ENCODE results near the gene LRRC74B.
"Not testable (repeated sequence)": the region's sequence is repeated elsewhere in the genome, so short reads cannot be mapped to it uniquely, and the experiment has no call there.

Gene LRRC74B, protein sequence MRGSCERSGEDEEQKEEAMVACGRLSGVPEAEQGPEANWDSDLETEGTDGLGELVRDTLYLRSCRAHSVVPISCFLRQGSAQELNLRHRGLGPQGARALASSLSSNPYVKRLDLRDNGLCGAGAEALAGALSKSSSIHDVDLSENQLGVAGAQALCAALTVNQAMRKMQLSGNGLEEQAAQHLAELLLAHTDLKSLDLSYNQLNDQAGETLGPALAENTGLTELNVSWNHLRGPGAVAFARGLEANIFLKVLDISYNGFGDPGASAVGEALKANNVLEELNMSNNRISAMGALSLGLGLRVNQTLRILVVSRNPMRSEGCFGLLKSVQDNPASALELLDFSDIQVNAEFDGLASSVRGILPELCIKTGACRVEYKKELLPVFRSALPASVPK
- total RNA-seq: 0 to 0.11 (median 0.04) reads per million in 3 experiments

DNA sequence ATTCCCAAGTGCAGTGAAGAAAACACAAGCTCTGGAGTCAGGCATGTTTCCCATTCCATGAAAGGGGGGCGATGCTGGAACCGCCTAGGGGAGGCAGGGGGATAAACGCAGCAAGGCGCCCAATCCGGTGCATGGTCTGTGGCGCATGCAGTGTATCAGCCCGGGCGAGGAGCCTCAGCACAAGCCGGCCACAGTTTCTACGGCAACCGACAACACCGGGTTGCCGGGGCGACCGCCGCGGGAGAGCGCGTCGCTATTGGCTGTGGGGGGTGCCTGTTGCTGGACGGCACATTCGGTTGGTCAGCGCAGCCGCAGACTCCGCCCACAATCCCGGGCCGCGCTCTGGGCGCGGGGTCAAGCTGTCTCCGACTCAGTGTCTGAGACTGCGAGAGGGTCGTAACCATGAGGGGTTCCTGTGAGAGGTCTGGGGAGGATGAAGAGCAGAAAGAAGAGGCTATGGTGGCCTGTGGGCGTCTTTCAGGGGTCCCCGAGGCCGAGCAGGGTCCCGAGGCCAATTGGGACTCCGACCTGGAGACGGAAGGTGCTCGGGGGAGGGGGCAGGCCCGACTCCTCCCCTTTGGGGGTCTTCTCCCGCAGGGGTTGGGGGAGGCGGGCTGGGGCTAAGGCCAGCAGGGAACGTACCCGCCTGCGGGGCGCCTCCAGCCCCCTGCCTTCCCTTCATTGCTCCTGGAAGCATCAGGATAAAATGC lies at the start of gene LRRC74B:
Gene LRRC74B, plus strand, starts transcription at position 362 of the 710 bp plus-strand sequence. Its CDS starts 41 bp downstream, at position 403.
- DNase-seq: peak; percentile 68

DNA sequence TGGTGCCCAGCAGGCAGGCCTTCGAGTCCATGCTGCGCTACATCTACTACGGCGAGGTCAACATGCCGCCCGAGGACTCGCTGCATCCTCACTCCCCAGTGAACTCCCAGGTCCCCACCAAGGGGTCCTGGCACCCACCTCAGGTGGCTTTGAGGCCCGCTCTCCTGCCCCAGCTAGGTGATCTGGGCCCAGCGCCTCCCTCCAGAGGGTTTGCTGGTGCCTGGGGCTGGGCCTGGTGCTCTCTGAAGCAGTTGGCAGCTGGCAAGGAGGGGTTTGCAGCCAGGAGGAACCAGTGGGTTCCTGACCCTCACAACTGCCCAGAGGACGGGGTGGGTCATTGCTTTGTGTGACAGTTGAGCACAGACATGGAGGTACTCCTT lies 49.7 kb upstream of the LRRC74B start:
- no peak for DNase-seq

DNA sequence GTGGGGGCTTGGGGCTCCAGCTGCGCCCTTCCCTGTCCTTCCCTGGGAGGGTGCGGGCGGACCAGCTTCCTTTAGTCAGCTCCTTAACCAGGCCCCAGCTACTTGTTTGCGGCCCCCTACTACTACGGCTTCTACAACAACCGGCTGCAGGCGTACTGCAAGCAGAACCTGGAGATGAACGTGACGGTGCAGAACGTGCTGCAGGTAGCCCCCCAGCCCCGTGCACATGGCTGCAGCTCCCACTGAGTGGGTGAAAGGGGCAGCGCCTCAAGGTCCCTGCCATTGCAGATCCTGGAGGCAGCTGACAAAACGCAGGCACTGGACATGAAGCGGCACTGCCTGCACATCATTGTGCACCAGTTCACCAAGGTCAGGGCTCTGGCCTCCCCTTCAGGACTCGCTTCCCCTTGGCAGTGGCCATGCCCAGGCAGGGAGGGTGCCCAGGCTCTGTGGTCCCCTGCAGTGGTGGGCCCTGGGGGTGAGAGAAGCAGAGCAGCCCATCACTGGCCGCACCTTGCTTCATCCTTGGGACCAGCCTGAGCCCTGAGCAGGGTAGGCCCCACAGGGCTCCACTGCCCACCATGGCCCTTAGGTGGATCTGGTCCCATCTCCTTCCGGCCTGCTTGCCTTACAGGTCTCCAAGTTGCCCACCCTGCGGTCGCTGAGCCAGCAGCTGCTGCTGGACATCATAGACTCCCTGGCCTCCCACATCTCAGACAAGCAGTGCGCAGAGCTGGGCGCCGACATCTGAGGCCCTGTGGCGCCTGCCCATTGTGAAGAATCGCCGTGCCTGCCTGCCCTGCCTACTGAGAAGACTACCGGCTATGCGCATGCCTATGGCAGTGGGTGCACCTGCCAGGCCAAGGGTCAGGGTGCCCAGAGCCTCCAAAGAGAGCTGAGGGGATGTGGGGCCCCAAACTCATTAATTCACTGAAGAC lies 48.9 kb upstream of the LRRC74B start:
- no peak for DNase-seq

DNA sequence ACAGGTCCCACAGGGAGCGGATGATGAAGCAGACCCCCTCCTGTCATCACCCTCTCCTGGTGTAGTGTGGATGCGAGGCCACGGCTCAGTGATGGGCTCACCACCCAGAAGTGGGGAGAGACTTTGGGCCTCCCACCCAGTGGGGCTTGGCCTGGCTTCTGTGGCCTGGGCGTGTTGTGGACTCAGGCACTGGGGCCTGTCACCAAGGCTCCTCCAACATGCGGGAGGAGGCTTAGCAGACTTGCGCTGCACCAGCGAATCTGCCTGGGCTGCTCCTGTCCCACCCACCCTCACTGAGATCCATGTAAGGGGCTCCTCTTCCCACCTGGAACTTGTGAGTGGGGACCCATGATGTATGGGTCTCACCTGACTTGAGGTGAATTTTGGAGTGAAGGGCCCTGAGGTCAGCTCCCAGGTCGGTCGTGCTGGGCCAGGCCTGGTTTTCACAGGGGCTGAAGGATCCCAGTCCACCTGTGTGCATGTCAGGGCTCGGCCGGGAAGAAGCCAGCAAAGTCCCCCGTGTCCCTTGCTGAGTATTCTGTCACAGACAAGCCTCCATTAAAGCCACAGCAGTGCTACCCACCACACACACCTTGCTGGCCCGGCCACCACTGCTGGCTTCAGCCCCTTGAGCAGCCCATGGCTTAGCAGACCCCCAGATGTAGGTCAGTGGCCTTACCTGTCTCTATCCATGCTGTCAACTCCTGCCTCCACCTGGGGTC lies 48.0 kb upstream of the LRRC74B start:
- DNase-seq: no peak

DNA sequence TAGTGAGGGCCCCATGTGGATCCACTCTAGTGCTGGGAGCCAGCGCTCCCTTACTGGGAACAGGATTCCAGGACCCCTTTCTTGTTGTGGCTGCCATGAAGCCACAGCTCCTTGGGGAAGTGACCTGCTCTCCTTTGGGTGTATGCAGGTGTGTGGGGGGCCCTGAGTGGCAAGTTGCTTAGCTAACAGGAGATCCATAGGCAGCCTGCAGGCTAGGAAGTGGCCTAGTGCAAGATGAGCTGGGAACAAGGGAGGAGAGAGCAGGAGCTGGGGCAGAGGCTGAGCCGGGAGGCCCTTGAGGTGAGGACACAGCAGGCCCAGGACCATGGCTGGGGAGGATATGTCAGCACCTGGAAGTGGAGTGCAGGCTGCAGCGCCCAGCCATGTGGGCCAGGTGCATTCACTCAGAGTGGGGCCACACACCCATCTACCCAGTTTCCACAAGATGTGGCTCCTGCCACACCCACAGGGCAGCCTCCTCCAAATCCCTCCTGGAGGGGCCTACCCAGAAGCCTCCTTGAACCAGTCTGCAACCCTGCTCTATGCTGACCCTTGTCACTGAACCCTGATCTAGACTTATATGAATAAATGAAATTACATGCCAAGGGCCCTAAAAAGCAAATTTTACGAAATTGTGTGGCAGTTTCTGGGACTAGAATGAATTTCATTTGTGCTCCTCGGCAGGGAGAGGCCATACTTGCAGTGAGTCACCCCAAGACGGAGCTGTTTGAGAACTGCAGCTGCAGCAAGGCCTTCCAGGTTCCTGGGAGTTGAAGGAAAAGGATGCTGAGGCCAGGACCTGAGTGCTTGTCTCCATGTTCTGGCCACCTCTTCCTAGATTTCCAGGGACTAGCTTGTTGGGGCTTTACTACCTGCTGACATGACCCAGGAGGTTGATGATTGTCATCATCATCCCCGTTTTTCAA lies 47.1 kb upstream of the LRRC74B start:
- DNase-seq: no peak

DNA sequence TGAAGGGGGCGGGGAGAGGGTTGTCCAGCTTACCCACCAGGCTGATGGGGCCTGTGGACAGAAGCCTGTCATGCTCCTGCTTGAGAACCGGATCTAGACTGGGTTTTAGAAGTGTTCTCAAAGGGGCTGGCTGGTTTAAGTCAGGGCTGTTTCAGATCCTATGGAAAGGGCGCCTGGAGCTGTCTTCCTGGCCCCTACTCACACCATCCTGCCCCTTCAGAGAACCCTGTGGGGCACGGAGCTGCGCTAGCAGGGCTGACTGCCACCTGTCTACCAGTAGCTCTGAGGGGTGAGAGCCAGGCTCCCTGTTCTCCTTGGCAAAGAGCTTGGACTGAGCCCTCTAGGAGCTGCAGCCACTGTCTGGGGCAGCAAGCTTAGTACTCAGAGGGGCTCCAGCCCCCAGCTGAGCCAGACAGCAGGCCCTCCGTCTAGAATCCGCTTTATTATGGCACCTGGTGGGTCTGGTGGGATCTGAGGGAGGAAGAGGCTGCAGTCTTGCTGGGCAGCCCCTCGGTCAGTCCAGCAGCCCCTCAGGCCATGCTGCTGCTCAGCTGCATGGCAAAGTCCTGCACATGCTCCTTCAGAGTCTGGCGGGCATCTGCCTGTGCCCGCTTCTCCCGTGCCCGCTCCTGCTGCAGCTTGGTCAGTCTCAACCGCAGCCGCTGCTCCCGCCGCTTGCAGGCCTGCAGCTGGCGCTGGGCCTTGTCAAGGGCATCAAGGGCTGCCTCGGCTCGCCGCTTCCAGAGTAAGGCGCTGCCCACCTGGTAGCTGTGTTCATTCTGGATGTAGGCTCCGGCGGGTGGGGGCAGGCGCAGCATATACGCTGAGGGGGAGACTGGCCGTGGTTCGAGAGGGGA lies 46.2 kb upstream of the LRRC74B start:
- no peak for DNase-seq

DNA sequence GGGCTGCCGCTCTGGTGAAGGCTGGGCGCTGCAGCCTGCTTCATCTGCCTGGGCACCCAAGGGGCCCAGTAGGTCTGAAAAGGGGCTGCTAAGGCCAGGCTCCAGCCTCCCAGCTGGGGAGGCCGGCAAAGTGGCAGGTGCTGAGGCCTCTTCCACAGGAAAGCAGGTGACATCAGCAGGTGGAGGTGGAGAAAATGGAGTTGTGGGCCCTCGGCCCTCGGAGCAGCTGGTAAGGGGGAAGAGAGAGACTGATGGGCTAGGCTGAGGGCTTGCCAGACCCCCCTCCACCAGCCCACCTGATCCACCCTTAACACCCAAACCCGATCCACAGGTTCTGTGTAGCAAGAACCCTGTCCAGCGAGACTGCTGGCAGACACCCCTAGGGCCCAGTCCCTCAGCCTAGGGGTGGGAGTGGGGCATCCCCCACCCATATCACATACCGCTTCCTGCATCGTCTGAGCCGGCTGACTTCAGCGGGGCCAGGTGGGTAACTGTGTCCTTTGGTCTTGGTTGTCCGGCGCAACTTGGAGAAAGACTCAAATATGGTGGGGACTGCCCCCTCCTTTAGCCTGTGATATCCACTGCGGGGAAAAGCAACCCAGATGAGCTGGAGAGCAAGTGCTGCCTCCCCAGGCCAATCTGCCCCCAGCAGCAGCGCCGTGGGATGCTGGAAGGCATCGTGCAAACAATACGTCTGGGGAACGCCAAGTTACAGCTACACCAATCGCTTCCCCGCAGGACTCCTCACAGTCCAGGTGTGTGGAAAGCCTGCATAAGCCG lies 45.3 kb upstream of the LRRC74B start:
- no peak for DNase-seq

DNA sequence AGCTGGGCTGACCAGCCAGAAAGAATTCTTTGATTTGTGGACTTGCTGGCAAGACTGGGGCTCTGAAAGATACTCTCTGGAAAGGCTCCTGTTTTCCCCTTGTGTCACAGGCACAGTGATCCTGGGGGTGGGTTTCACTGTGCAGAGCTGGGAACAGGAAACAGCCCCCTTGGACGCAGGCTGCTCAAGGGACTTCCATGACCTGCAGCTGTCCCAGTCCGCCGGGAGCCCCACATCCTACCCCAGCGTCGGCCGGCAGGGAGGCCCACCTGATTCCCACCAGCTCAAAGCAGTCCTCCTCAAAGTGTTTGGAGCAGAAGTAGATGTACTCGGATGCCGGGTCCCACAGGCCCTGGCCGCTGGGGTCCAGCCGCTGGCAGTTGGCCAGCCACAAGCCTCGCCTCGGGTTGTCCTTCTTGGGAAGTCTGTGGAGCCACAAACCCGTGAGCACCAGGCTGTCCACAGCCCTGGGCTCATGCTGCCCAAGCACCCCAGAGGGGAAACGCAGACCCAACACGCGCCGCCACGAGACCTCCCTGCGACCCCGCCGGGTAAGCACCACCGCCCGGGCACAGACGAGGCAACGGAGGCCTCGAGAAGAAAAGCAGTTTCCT lies 44.7 kb upstream of the LRRC74B start:
- no peak for DNase-seq

DNA sequence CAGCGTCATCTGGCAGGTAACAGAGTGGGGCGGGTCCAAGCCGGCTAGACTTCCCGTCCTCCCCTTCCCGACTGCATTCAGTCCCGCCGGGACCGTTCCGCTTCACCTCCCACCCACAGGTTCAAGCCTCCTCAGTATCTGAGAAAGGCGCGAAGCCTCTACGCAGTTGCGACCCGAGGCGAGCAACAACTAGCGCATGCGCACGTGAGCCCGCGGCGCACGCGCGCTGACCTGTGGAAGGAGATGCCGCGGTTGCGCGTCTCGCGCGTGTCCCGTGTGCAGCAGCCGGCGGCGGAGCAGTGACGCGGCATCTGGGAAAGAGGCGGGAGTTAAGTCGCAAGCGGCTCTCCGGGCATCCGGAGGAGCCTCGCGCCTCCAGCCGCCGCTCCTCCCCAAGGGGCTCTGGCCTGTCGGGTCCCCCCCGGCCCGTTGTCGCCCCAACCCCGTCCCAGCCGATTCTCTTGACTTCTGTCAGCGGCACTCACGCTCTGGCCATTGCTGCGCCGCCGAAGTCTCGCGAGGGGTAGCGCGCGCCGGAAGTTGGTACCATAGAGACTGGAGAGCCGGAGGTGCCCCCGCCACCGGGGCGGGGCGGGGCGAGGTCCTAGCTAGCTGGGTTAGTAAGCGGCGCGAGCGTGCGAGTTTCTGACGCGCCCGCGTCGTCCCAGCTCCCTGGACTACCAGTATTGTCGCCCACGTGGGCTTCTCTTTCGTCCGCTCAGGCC lies 44.0 kb upstream of the LRRC74B start, which contains the start of gene THAP7:
Gene THAP7, minus strand, starts transcription at position 518 of the 725 bp plus-strand sequence. Its CDS starts 207 bp downstream, at position 311.
- DNase-seq: peak; percentile 96

DNA sequence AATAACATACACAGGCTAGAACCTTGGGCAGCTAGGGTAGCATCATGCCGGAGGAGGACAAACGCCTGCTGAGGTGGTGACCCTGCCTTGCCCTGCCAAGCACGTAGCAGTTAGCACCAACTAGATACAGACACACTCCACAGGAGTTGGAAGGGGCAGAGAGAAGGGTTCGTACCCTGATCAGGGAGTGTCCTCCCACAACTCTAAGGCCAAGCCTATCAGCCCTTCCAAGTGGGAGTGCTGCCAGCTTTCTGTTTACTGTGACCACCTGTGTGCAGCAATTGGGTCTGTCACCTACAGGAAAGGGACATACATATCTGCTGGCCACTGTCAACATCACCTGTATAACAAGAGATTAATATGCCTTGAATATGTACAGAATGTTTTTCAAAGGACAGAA lies 42.0 kb upstream of the LRRC74B start:
- no peak for DNase-seq

DNA sequence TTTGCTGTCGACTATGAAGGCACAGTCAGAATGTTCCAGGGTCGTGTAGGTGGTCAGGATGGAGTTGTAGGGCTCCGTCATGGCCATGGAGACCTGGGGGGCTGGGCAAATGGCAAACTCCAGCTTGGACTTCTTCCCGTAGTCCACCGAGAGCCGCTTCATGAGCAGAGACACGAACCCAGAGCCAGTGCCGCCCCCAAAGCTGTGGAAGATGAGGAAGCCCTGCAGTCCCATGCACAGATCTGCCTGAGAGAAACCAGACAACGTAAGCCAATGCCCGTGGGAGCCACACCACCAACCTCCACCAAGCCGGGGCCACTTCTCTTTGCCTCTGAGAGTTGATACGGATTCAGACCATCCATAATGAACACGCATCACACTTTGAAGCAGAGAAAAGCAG lies 36.5 kb upstream of the LRRC74B start:
- not testable (repeated sequence) for DNase-seq

DNA sequence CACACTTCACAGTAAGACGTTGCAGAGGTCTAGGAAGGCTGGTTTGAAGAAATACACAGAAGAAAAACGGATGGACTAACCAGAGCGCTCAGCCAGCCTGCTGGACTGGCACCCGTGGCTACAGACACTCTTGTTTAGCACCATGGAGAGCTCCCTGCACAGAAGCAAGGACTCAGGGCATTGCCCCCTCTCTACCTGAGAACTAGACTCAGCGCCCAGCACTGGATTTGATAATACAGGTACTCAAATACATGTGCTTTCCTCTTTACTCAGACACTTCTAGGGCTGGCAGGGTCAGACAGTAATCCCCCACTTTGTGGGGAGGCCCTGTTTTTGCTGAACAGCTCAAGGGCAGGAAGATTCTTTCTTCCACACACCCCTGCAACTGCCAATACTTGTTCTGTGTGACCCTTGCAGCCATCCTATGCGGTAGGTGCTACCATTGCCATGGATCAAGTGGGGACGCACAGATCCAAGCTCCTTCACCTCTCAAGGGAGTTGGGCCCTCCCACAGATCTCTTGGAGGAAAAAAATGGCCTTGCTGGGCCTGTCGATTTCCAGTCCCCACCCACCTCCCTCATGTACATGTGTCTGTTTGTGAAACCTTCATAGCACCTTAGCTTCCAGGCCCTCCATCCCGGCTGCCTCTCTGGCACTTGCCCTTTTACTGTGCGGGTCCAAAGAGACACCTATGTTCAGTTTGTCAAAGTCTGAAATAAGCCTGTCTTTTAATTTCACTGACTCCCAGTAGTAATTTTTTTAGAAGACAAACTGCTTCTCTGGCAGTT lies 35.9 kb upstream of the LRRC74B start:
- no peak for DNase-seq

DNA sequence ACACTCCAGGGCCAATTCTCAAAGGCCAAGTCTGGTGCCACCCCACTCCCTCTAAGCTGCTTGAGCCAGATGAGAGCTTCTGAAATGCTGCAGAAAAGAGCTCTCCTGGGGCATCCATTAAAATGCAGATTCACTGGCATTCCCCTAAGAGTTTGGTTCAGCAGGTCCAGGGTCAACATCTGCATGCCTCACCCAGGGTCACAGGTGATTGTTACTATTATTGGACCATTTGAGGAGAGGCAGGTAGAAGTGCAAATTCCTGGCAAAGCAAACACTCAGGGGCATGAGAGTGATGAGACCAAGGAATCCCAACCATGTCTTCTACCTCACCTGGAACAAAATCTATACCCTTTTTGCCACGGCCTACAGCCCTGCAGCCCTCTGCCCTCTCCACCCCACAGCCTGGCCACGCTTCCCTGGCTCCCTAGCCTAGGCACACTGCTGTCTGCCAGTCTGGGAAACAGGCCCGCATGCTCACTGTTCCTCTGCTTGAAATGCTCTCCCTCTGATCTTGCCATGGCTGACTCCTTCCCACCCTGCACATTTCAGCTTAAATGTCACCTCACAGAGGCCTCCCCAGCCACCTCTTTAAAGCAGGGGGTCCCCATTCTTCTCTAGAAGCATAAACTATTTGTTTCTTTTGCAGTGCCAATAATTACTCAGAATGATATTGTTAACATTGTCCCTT lies 35.2 kb upstream of the LRRC74B start:
- no peak for DNase-seq

DNA sequence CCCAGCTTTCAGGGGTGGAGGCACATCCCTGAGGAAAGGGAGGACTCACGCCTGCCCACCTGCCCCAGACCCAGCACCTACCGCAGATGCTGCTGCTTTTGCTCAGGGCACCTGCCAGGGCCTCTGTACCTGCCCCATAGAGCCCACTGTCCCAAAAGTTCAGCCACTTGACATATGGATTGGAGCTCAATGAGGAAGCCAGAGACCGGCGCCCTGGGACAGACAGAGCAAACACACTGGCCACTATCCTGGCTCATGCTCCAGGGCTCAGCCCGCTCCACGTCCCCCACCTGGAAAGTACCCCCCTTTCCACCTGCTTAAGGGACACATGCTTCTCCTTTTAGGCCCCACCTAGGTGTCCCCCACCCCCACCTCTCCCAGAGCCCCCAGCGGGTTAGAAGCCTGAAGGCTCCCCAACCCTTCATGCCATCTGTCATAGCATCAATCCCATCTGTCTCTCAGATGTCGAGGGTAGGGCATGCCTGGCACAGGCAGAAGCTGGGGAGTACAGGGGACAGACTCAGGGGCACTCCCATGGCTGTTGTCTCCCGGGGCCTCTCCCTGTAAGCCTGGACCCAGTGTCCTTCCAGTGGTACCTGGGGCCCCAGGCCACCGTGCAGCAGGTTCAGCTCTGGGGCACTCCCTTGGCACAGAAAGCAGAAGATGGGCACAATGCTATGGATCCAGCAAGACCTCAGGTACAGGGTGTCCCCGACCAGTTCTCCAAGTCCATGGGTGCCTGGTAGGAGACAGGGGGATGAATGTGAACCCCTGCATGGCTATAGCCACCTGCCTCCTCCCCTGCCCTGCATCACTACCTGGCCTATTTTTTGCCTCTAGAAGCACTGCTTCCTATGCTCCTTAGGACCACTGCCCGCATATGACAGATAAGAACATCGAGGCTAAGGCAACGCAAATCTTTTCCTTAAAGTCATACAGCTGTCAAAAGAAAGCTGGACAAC lies 33.0 kb upstream of the LRRC74B start:
- DNase-seq: no peak

DNA sequence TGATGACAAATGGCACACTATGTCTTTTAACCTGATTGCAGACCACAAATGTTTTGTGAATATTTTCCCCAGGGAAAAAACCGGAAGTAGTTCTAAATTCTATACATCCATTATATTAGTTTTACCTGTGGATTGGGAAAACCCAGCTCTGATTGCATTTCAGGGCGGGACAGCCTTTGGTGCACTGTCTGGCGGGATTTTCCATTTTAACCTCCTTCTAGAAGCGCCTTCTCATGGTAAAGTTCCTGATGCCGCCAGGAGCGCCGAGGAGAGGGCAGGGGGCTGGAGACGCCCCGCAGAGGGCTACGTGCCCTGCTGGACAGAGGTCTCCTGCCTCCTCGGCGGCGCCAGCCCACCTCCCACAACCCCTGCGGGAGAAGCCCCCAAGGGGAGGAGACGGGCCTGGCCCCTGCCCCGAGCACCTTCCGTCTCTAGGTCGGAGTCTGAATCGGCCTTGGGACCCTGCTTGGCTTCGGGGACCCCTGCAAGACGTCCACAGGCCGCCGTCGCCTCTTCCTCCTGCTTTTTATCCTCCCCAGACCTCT lies 32.0 kb upstream of the LRRC74B start:
- DNase-seq: no peak
